ENCODE results near the gene ECM1.

DNA sequence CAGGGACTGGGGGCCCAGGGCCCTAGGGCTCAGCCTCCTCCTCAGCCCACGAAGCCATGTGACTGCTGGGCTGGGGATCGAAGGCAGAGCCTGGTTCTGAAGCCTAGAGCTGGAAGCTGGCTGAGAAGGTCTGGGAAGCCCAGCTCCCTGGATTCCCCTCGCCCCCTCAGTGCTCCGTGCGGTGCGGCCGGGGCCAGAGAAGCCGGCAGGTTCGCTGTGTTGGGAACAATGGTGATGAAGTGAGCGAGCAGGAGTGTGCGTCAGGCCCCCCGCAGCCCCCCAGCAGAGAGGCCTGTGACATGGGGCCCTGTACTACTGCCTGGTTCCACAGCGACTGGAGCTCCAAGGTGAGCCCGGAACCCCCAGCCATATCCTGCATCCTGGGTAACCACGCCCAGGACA, 50.4 kb downstream of the ECM1 start:
- TF ChIP-seq, protein P1, sequence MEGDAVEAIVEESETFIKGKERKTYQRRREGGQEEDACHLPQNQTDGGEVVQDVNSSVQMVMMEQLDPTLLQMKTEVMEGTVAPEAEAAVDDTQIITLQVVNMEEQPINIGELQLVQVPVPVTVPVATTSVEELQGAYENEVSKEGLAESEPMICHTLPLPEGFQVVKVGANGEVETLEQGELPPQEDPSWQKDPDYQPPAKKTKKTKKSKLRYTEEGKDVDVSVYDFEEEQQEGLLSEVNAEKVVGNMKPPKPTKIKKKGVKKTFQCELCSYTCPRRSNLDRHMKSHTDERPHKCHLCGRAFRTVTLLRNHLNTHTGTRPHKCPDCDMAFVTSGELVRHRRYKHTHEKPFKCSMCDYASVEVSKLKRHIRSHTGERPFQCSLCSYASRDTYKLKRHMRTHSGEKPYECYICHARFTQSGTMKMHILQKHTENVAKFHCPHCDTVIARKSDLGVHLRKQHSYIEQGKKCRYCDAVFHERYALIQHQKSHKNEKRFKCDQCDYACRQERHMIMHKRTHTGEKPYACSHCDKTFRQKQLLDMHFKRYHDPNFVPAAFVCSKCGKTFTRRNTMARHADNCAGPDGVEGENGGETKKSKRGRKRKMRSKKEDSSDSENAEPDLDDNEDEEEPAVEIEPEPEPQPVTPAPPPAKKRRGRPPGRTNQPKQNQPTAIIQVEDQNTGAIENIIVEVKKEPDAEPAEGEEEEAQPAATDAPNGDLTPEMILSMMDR (IDR thresholded peaks at IDR 0.05; ENCODE audit: poor library complexity), result no peak
- TF ChIP-seq EZH2 (IDR thresholded peaks at IDR 0.05; ENCODE audit: borderline replicate concordance) (no peak), EZH2phosphoT487 (IDR thresholded peaks at IDR 0.05; ENCODE audit: low read depth, severe bottlenecking, unreplicated experiment) (no peak)
